Small intestine (tissue), 7 donors: Measurements from ENCODE around the gene DIPK2A. TPM values are rescaled to one million over a fixed set of nuclear protein-coding genes. Genes with fewer than 3 reads are reported as not detected.

Experiments
- DNase-seq, 2 donors: peaks; one replicate each; pipeline versions ENCODE4 v3.0.0 to v3.0.0-alpha.2; 2013
- FAIRE-seq: peaks from 2 replicates; lab custom pipeline; 2012; peaks lifted over from hg19 to GRCh38; lab: Jason Lieb, UNC
- H3K27ac ChIP-seq, 3 donors: one replicate each; pipeline ENCODE4 v1.5.1; 2013; ENCODE audit warnings: low read length in 2 of 3, mild to moderate bottlenecking in 2 of 3, control low read depth in 1 of 3, inconsistent platforms in 1 of 3, low read depth in 1 of 3, moderate library complexity in 1 of 3
- H3K27me3 ChIP-seq, 3 donors: one replicate each; pipeline ENCODE4 v1.6.1; 2013; ENCODE audit warnings: low read length in 3 of 3, inconsistent platforms in 1 of 3; ENCODE audit not compliant: control insufficient read depth in 3 of 3, insufficient read depth in 3 of 3
- H3K36me3 ChIP-seq, 3 donors: one replicate each; pipeline ENCODE4 v1.6.1; 2013; ENCODE audit warnings: low read length in 3 of 3, inconsistent platforms in 1 of 3, low read depth in 1 of 3, mild to moderate bottlenecking in 1 of 3, moderate library complexity in 1 of 3; ENCODE audit not compliant: control insufficient read depth in 3 of 3, insufficient read depth in 2 of 3
- H3K4me1 ChIP-seq, 3 donors: one replicate each; pipeline ENCODE4 v1.6.1; 2013; ENCODE audit warnings: low read length in 2 of 3, inconsistent platforms in 1 of 3, low read depth in 1 of 3, mild to moderate bottlenecking in 1 of 3, moderate library complexity in 1 of 3; ENCODE audit not compliant: control insufficient read depth in 3 of 3, insufficient read depth in 2 of 3
- H3K4me3 ChIP-seq, 3 donors: one replicate each; pipeline ENCODE4 v1.5.1; 2013; ENCODE audit warnings: low read length in 3 of 3, control low read depth in 1 of 3, inconsistent platforms in 1 of 3, low read depth in 1 of 3, mild to moderate bottlenecking in 1 of 3, moderate library complexity in 1 of 3
- H3K9me3 ChIP-seq, 2 donors: one replicate each; pipeline ENCODE4 v1.6.1; 2013; ENCODE audit warnings: low read depth in 1 of 2, low read length in 1 of 2; ENCODE audit not compliant: control insufficient read depth in 2 of 2, insufficient read depth in 1 of 2
- WGBS, 3 donors: extraction: QIAGEN DNeasy Blood & Tissue Kit; methylation state at CpG; one replicate each; pipeline ENCODE4 v1.1.7; 2013; 5-methylcytosine and 5-hydroxymethylcytosine counted together
- polyA plus RNA-seq, 4 donors: library from polyadenylated mRNA; stranded (reverse) in 3 of 4; unstranded in 1 of 4; fragments of 200-250 nt in 3 of 4; fragments of 120-200 nt in 1 of 4; gene quantifications; one replicate each; pipeline versions ENCODE4 v1.2.1 to v1.2.3, GENCODE V29; 2013
- donor health status: healthy with polysubstance abuse.
- donor health status: control.
- donor health status: control.
- donor health status: Bipolar disorder and iron deficiency.
- donor health status: healthy.

Gene DIPK2A
- polyA plus RNA-seq, 4 donors = 2.7 to 39.3 (median 5.2) TPM

GRCh38 chr3:143970773-143971358 is 757 bp upstream of the DIPK2A start:
- Histone ChIP-seq H3K27me3 (no peaks in the 10 kb centered on the region), H3K9me3 (no peaks in the 10 kb centered on the region), H3K36me3 (no peaks in the 10 kb centered on the region), H3K4me3 (peak overlapping the region; percentile 59 to 61 (median 61)), H3K4me1 (no peaks in the 10 kb centered on the region), H3K27ac (peak overlapping the region; percentile 87 to 97 (median 95))
- peak in 1 of 2 donors; percentile 26 for DNase-seq
- no peak for FAIRE-seq
- 0 to 1% (median 0%) methylated on average over 37 of the region's 37 CpGs for WGBS, 3 donors

GRCh38 chr3:143972155-143972504 is 507 bp downstream of the DIPK2A start:
- H3K27ac ChIP-seq = peak overlapping the region; percentile 95 to 99 (median 97)
- 0 to 1% (median 0%) methylated on average over 40 to 42 of the region's 42 CpGs for WGBS, 3 donors
- no peaks in the 10 kb centered on the region for H3K9me3 ChIP-seq
- FAIRE-seq (no peak), DNase-seq (peak in 1 of 2 donors; percentile 61)
- H3K4me3 ChIP-seq = peak overlapping the region; percentile 59 to 61 (median 61)
- no peaks in the 10 kb centered on the region for H3K4me1 ChIP-seq
- H3K27me3 ChIP-seq = no peaks in the 10 kb centered on the region
- no peaks in the 10 kb centered on the region for H3K36me3 ChIP-seq

DNA sequence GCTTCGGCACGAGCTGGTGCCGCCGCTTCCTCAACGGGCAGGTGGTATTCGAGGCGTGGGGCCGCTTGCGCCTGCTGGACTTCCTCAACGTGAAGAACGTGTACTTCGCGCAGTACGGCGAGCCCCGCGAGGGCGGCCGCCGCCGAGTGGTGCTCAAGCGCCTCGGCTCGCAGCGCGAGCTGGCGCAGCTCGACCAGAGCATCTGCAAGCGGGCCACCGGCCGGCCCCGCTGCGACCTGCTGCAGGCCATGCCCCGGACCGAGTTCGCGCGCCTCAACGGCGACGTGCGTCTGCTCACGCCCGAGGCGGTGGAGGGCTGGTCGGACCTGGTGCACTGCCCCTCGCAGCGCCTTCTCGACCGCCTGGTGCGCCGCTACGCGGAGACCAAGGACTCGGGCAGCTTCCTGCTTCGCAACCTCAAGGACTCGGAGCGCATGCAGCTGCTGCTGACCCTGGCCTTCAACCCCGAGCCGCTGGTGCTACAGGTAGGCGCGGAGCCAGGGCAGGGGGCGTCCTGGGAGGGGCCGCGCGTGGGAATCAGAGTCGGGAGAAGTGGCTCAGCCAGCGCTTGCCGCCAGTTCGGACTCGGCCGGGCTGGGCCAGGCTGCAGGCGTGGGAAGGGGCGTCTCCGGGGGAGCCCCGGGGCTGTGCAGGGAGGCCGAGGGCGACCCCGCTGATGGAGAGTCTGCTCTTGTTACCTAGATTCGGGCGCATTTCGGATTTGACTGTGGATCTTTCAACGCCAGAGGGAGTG is 1.1 kb downstream of the DIPK2A start:
- 0% methylated on average over 63 to 83 of the region's 83 CpGs for WGBS, 3 donors
- peak overlapping the region; percentile 59 to 61 (median 61) for H3K4me3 ChIP-seq
- no peaks in the 10 kb centered on the region for H3K27me3 ChIP-seq
- no peak for FAIRE-seq
- peak; percentile 53 to 90 for DNase-seq
- H3K27ac ChIP-seq = peak overlapping the region; percentile 95 to 99 (median 97)
- H3K36me3 ChIP-seq = no peaks in the 10 kb centered on the region
- H3K9me3 ChIP-seq = no peaks in the 10 kb centered on the region
- no peaks in the 10 kb centered on the region for H3K4me1 ChIP-seq

GRCh38 chr3:143973259-143974021 is 1.8 kb downstream of the DIPK2A start:
- Histone ChIP-seq H3K36me3 (no peaks in the 10 kb centered on the region), H3K4me3 (peak overlapping the region; percentile 59 to 61 (median 61)), H3K27ac (peak overlapping the region; percentile 95 to 99 (median 97)), H3K27me3 (no peaks in the 10 kb centered on the region), H3K9me3 (no peaks in the 10 kb centered on the region), H3K4me1 (no peaks in the 10 kb centered on the region)
- WGBS, 3 donors = 1 to 2% (median 1%) methylated on average over 28 of the region's 28 CpGs
- FAIRE-seq (no peak), DNase-seq (peak; percentile 63 to 75)

- Histone ChIP-seq H3K27ac (peak overlapping the region in 1 of 3 donors; percentile 97), H3K4me1 (no peaks in the 10 kb centered on the region), H3K9me3 (no peaks in the 10 kb centered on the region), H3K4me3 (peak overlapping the region in 1 of 3 donors; percentile 61), H3K27me3 (no peaks in the 10 kb centered on the region), H3K36me3 (no peaks in the 10 kb centered on the region)
- WGBS, 3 donors = 22 to 33% (median 31%) methylated on average over 6 of the region's 6 CpGs
- peak in 1 of 2 donors; percentile 14 for DNase-seq
- FAIRE-seq = no peak
Measured at GRCh38 chr3:143974271-143975238, 2.9 kb downstream of the DIPK2A start.

DNA sequence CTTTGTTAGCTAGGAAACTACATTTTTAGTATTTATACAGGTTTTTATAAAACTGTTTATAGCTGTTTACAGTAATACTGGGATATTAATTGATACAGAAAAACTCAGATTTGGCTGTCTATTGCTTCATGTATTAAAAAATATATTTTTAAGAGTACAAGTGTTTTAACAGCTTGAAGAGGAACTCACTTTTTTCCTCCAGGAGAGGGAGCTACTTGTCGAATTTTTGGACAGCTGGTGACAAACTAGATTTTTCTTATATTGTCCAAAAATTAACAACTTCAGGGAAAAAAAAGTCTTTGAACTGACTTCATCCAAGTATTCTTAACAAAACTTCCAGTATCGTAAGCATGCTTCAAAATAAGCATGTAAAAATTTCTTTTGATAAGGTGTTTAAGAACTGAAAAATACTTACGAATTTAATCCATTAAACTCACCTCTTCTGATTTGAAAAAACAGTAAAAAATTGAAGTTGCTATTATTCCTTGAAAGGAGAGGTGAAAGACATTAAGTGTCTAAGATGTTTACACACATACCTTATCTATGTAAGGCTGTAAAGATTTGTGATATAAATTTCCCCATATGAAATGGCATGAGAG is 4.0 kb downstream of the DIPK2A start:
- FAIRE-seq = no peak
- Histone ChIP-seq H3K27me3 (no peaks in the 10 kb centered on the region), H3K4me3 (peak overlapping the region in 1 of 3 donors; percentile 61), H3K36me3 (no peaks in the 10 kb centered on the region), H3K9me3 (no peaks in the 10 kb centered on the region), H3K4me1 (no peaks in the 10 kb centered on the region), H3K27ac (peak overlapping the region in 1 of 3 donors; percentile 32)
- 42 to 57% (median 50%) methylated on average over 3 of the region's 3 CpGs for WGBS, 3 donors
- peak; percentile 30 to 48 for DNase-seq

DNA sequence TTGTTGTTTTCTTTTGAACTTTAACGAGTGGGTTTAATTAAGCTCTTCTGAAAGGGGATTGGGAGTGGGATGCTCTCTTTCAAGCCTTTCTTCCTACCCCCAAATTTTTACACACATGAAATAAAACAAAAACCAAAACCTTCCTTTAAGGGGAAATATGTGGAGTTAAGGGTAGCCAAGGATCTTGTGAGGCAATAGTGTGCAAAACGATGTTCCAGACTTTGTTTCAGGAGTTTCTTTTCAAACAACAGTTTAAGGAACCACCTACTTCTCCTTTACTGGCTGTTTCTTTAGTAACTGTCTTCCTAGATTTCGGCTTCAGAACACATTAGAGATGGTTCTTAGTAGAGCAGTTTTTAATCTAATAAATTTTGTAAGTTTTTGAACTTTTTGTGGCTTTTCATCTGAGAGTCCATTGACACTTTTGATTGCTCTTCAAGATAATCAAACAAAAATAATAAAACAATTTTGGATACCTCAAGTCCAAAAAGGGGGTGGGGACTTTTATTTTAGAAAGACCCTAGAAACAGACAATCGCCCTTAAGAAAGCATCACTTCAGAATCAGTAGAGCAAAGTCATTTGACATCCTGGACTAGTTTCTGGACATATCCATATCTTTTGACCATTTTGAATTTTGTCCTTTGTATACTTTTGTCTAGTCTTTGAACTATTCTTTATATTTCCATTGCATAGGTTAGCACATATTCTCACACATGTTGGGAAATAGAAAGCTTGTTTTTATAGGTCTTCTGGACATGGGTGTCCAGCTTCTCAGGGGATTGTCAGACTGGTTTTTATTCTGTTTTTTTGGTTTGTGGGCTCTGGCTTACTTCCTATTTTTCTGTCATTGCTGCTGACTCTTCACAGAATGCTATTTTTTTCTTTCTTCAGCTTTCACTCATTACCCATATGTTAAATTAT is 6.0 kb downstream of the DIPK2A start:
- FAIRE-seq (no peak), DNase-seq (no peak)
- 57 to 83% (median 73%) methylated on average over 4 of the region's 4 CpGs for WGBS, 3 donors
- H3K36me3 ChIP-seq = no peaks in the 10 kb centered on the region
- no peak overlapping the region for H3K4me3 ChIP-seq
- no peaks in the 10 kb centered on the region for H3K9me3 ChIP-seq
- H3K27ac ChIP-seq = no peak overlapping the region
- H3K4me1 ChIP-seq = no peaks in the 10 kb centered on the region
- no peaks in the 10 kb centered on the region for H3K27me3 ChIP-seq
